Body of pancreas (tissue), 4 donors: Measurements from ENCODE around the gene MMADHC. TPM values are rescaled to one million over a fixed set of nuclear protein-coding genes. Genes with fewer than 3 reads are reported as not detected.
A peak's percentile ranks its signal among the peaks of the same experiment; 100 is the strongest.

Experiments used
- ATAC-seq: fragments of 150-250 bp; one replicate; pipeline ENCODE4 v1.9.1; 2016
- DNase-seq, 4 donors: peaks; one replicate each; pipeline ENCODE4 v3.0.0-alpha.2; 2019
- H3K27ac ChIP-seq, 4 donors: fragments of 200-600 bp; sonication (generic); 1 replicate in 3 of 4; 2 replicates in 1 of 4; pipeline versions ENCODE4 v1.5.1 to v1.6.1; 2016 to 2019; ENCODE audit warnings: mild to moderate bottlenecking in 1 of 4, mixed read lengths in 1 of 4, moderate library complexity in 1 of 4
- H3K27me3 ChIP-seq, 2 donors: fragments of 200-600 bp; sonication (generic); one replicate each; pipeline ENCODE4 v1.6.0; 2016; ENCODE audit warnings: mild to moderate bottlenecking in 1 of 2
- H3K36me3 ChIP-seq, 2 donors: fragments of 200-600 bp; sonication (generic); replicated peaks in 1 of 2; 2 replicates each; pipeline ENCODE4 v1.5.1; 2016; ENCODE audit warnings: low read depth in 2 of 2; ENCODE audit not compliant: insufficient read depth in 1 of 2
- H3K4me1 ChIP-seq: fragments of 200-600 bp; sonication (generic); one replicate; pipeline ENCODE4 v1.6.0; 2016
- H3K4me3 ChIP-seq, 2 donors: fragments of 200-600 bp; sonication (generic); 1 replicate in 1 of 2; 2 replicates in 1 of 2; pipeline ENCODE4 v1.5.1; 2016 to 2019
- H3K9me3 ChIP-seq, 3 donors: fragments of 200-600 bp; sonication (generic); 1 replicate in 2 of 3; 2 replicates in 1 of 3; pipeline ENCODE4 v1.5.1; 2016
- CTCF ChIP-seq, 7 experiments: fragments of 450-650 bp in 4 of 7; fragments of 200-600 bp in 3 of 7; sonication (generic) in 3 of 7; IDR thresholded peaks; one replicate each; pipeline ENCODE4 v1.5.1; 2016 to 2019; ENCODE audit warnings: antibody characterized with exemption in 7 of 7
- POLR2A ChIP-seq, 3 donors: fragments of 450-650 bp; IDR thresholded peaks; one replicate each; pipeline ENCODE4 v1.6.1; 2016; ENCODE audit warnings: antibody characterized with exemption in 3 of 3, mild to moderate bottlenecking in 2 of 3
- WGBS, 2 donors: methylation state at CpG; one replicate each; pipeline ENCODE4 v1.1.5; 2017; 5-methylcytosine and 5-hydroxymethylcytosine counted together
- intact Hi-C: fragments of 100-400 bp; cut with DNase I; formaldehyde crosslinking; loops from one replicate; pipeline ENCODE4 v1.15.1; 2023
- total RNA-seq, 2 donors: library from RNA; depleted of rRNA; stranded (reverse); fragments of >200 nt; gene quantifications; one replicate each; pipeline ENCODE4 v1.1.0, GENCODE V29; 2016

MMADHC gene
- total RNA-seq, 2 donors from 2014 or later, result 33.6 to 52.9 TPM

- DNase-seq (no peak), ATAC-seq (no peak)
- Histone ChIP-seq H3K4me3 (no peak overlapping the region), H3K27ac (no peak overlapping the region), H3K36me3 (peaks cover 0 to 10% of the 10 kb centered on the region in 2 donors), H3K4me1 (peaks cover 6% of the 10 kb centered on the region), H3K27me3 (no peaks in the 10 kb centered on the region), H3K9me3 (no peaks in the 10 kb centered on the region)
- 31 to 32% methylated on average over 1 of the region's 1 CpG for WGBS, 2 donors
- no peak for TF ChIP-seq POLR2A (IDR thresholded peaks at IDR 0.05)
- no peak for TF ChIP-seq CTCF (IDR thresholded peaks at IDR 0.05)
- intact Hi-C loops, result loop anchor here (5.0 kb wide), 1 partner anchor 547 kb away; no protein-coding TSS in a partner anchor
These were observed 23.5 kb downstream of the MMADHC start for GRCh38 chr2:149564097-149564496.

- Histone ChIP-seq H3K27ac (peak overlapping the region in 1 of 4 donors; percentile 45), H3K36me3 (no peaks in the 10 kb centered on the region), H3K27me3 (no peaks in the 10 kb centered on the region), H3K4me3 (no peak overlapping the region), H3K9me3 (no peaks in the 10 kb centered on the region), H3K4me1 (peaks cover 6% of the 10 kb centered on the region)
- DNase-seq (peak in 2 of 4 donors; percentile 9 to 29), ATAC-seq (peak; percentile 75)
- TF ChIP-seq CTCF (IDR thresholded peaks at IDR 0.05), result no peak
- TF ChIP-seq POLR2A (IDR thresholded peaks at IDR 0.05), result no peak
- intact Hi-C loops, result loop anchor here (5.0 kb wide), 1 partner anchor 545 kb away; no protein-coding TSS in a partner anchor
- WGBS, 2 donors, result 6 to 10% methylated on average over 2 of the region's 2 CpGs
These were observed 25.3 kb downstream of the MMADHC start for GRCh38 chr2:149562324-149562723.

- DNase-seq, result peak in 3 of 4 donors; percentile 27 to 36 (median 30)
- no peak overlapping the region for H3K4me3 ChIP-seq
- no peaks in the 10 kb centered on the region for H3K9me3 ChIP-seq
- ATAC-seq, result peak; percentile 51
- H3K27me3 ChIP-seq, result no peaks in the 10 kb centered on the region
- H3K36me3 ChIP-seq, result no peaks in the 10 kb centered on the region
- TF ChIP-seq POLR2A (IDR thresholded peaks at IDR 0.05) (no peak), CTCF (IDR thresholded peaks at IDR 0.05) (peak; percentile 79 to 100 (median 87))
- no peak overlapping the region for H3K27ac ChIP-seq
- peaks cover 6% of the 10 kb centered on the region for H3K4me1 ChIP-seq
- intact Hi-C loops, result loop anchor here (5.0 kb wide), 1 partner anchor 544 kb away; no protein-coding TSS in a partner anchor
These were observed 26.2 kb downstream of the MMADHC start for GRCh38 chr2:149561309-149561926.

- Histone ChIP-seq H3K9me3 (no peaks in the 10 kb centered on the region), H3K4me3 (no peak overlapping the region), H3K36me3 (no peaks in the 10 kb centered on the region), H3K27me3 (no peaks in the 10 kb centered on the region), H3K27ac (no peak overlapping the region), H3K4me1 (peaks cover 6% of the 10 kb centered on the region)
- WGBS, 2 donors, result 89 to 94% methylated on average over 5 of the region's 5 CpGs
- DNase-seq, result no peak
- intact Hi-C loops, result loop anchor here (5.0 to 10.0 kb wide), 2 partner anchors 235 to 542 kb away; no protein-coding TSS in a partner anchor
- TF ChIP-seq CTCF (IDR thresholded peaks at IDR 0.05) (no peak), POLR2A (IDR thresholded peaks at IDR 0.05) (no peak)
- ATAC-seq, result no peak
These were observed 28.1 kb downstream of the MMADHC start for GRCh38 chr2:149559341-149560068.
